Hepatocyte (in vitro differentiated cells): ENCODE measurements around the gene NCAM1. TPM values are rescaled to one million over a fixed set of nuclear protein-coding genes. Genes with fewer than 3 reads are reported as not detected.

Experiments used
- DNase-seq: peaks from one replicate; pipeline ENCODE4 v3.0.0-alpha.2; 2016; ENCODE audit warnings: low spot score
- H2AFZ ChIP-seq: fragments of 200-600 bp; sonication (generic); 2 replicates; pipeline ENCODE4 v1.6.0; 2016; ENCODE audit warnings: antibody characterized with exemption, mild to moderate bottlenecking
- H3K27ac ChIP-seq: fragments of 200-600 bp; sonication (generic); 2 replicates; pipeline ENCODE4 v1.5.1; 2016; ENCODE audit warnings: mild to moderate bottlenecking
- H3K27me3 ChIP-seq: fragments of 200-600 bp; sonication (generic); 2 replicates; pipeline ENCODE4 v1.6.1; 2016
- H3K36me3 ChIP-seq: fragments of 200-600 bp; sonication (generic); replicated peaks from 2 replicates; pipeline ENCODE4 v1.5.1; 2016; ENCODE audit warnings: low read depth; ENCODE audit not compliant: insufficient read depth
- H3K4me1 ChIP-seq: fragments of 200-600 bp; sonication (generic); 2 replicates; pipeline ENCODE4 v1.5.1; 2016; ENCODE audit warnings: mild to moderate bottlenecking, moderate library complexity; ENCODE audit not compliant: insufficient read depth
- H3K4me2 ChIP-seq: fragments of 200-600 bp; sonication (generic); 2 replicates; pipeline ENCODE4 v1.6.0; 2016
- H3K4me3 ChIP-seq: fragments of 200-600 bp; sonication (generic); 2 replicates; pipeline ENCODE4 v1.5.1; 2016; ENCODE audit warnings: mild to moderate bottlenecking
- H3K79me2 ChIP-seq: fragments of 200-600 bp; sonication (generic); 2 replicates; pipeline ENCODE4 v1.6.0; 2017; ENCODE audit warnings: mild to moderate bottlenecking
- H3K9me2 ChIP-seq: fragments of 200-600 bp; sonication (generic); replicated peaks from 2 replicates; pipeline ENCODE4 v1.6.0; 2017; ENCODE audit warnings: mild to moderate bottlenecking; ENCODE audit not compliant: insufficient read depth
- H3K9me3 ChIP-seq: fragments of 200-600 bp; sonication (generic); 2 replicates; pipeline ENCODE4 v1.5.1; 2016; ENCODE audit warnings: low read depth, mild to moderate bottlenecking
- H4K20me1 ChIP-seq: fragments of 200-600 bp; sonication (generic); 2 replicates; pipeline ENCODE4 v1.6.0; 2016; ENCODE audit warnings: mild to moderate bottlenecking; ENCODE audit not compliant: insufficient read depth, poor library complexity, severe bottlenecking
- EZH2 ChIP-seq: fragments of 200-600 bp; sonication (generic); IDR thresholded peaks from 2 replicates; pipeline ENCODE4 v1.6.1; 2016; ENCODE audit warnings: antibody characterized with exemption, mild to moderate bottlenecking, borderline replicate concordance
- EZH2phosphoT487 ChIP-seq: fragments of 200-600 bp; sonication (generic); IDR thresholded peaks from one replicate; pipeline ENCODE4 v1.6.1; 2018; ENCODE audit warnings: antibody characterized with exemption, mild to moderate bottlenecking, low read depth, moderate library complexity; ENCODE audit not compliant: unreplicated experiment, severe bottlenecking
- WGBS: methylation state at CpG from one replicate; pipeline ENCODE4 v1.1.6; 2016; ENCODE audit warnings: low lambda C conversion rate; ENCODE audit errors: missing lambda C conversion rate; 5-methylcytosine and 5-hydroxymethylcytosine counted together
- polyA plus RNA-seq: library from polyadenylated mRNA; unstranded; fragments of >200 nt; fragmentation: Nextera tagmentation; extraction: Ambion mirVana; gene quantifications from 2 replicates; pipeline ENCODE4 v1.2.1, GENCODE V29; 2016
- total RNA-seq: library from RNA; depleted of rRNA; stranded (reverse); fragments of >200 nt; gene quantifications from 2 replicates; pipeline ENCODE4 v1.2.3, GENCODE V29; 2014
- TF ChIP-seq, protein P1 (sequence below): fragments of 200-600 bp; sonication (generic); IDR thresholded peaks from 2 replicates; pipeline ENCODE4 v1.5.1; 2016; ENCODE audit warnings: antibody characterized with exemption, mild to moderate bottlenecking; ENCODE audit not compliant: poor library complexity

The NCAM1 gene
- total and polyA plus RNA-seq, 2 experiments from 2014 or later: 12.4 to 27.2 TPM

DNA sequence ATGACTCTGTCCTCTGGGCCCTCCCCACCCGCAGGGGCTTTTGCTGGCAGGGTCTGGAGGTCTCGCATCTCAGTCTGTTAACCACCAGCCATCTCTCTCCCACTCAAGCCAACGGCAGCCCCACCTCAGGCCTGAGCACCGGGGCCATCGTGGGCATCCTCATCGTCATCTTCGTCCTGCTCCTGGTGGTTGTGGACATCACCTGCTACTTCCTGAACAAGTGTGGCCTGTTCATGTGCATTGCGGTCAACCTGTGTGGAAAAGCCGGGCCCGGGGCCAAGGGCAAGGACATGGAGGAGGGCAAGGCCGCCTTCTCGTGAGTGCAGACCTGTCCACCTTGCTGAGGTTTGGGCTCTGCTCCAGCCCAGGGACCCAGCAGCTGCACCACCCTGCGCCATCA lies 308.9 kb downstream of the NCAM1 start:
- H3K4me1 ChIP-seq: no peaks in the 10 kb centered on the region
- TF ChIP-seq, protein P1, sequence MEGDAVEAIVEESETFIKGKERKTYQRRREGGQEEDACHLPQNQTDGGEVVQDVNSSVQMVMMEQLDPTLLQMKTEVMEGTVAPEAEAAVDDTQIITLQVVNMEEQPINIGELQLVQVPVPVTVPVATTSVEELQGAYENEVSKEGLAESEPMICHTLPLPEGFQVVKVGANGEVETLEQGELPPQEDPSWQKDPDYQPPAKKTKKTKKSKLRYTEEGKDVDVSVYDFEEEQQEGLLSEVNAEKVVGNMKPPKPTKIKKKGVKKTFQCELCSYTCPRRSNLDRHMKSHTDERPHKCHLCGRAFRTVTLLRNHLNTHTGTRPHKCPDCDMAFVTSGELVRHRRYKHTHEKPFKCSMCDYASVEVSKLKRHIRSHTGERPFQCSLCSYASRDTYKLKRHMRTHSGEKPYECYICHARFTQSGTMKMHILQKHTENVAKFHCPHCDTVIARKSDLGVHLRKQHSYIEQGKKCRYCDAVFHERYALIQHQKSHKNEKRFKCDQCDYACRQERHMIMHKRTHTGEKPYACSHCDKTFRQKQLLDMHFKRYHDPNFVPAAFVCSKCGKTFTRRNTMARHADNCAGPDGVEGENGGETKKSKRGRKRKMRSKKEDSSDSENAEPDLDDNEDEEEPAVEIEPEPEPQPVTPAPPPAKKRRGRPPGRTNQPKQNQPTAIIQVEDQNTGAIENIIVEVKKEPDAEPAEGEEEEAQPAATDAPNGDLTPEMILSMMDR: no peak
- TF ChIP-seq EZH2phosphoT487 (no peak), EZH2 (no peak)
- no peaks in the 10 kb centered on the region for H3K9me2 ChIP-seq
- no peak overlapping the region for H2AFZ ChIP-seq
- H3K36me3 ChIP-seq: no peaks in the 10 kb centered on the region
- H4K20me1 ChIP-seq: no peaks in the 10 kb centered on the region
- no peaks in the 10 kb centered on the region for H3K9me3 ChIP-seq
- H3K27me3 ChIP-seq: no peaks in the 10 kb centered on the region
- DNase-seq: no peak
- no peak overlapping the region for H3K4me2 ChIP-seq
- H3K27ac ChIP-seq: no peak overlapping the region
- over 99% methylated on average over 13 of the region's 13 CpGs for WGBS
- H3K79me2 ChIP-seq: no peaks in the 10 kb centered on the region
- H3K4me3 ChIP-seq: no peak overlapping the region

DNA sequence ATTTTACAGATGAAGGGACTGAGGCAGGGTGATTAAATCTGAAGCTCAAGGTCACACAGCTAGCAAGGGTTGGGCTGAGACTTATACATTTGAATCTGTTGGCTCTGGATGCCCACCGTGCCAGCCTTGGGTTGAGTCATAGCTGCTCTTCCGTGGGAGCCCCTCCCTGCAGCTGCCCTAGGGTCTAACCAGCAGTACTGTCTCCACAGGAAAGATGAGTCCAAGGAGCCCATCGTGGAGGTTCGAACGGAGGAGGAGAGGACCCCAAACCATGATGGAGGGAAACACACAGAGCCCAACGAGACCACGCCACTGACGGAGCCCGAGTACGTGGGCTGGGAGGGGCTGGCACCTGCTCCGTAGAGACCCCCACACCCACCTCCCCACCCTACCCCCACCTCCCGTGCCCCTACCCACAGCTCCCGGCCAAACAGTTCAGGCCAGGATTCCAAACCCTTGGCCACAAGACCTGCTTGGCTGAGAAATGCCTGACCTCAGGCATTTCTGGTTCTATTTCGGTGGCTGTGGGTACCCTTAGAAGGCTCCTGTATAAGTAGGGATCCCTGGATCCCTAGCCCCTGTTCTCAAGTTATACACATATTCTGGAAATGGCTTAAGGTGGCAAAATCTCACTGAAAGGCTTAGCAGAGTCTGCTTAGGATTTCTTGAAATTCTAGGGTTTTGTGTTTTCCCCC lies 310.5 kb downstream of the NCAM1 start:
- Histone ChIP-seq H3K4me2 (no peak overlapping the region), H3K27me3 (no peaks in the 10 kb centered on the region), H4K20me1 (no peaks in the 10 kb centered on the region), H3K36me3 (no peaks in the 10 kb centered on the region), H3K27ac (no peak overlapping the region), H2AFZ (no peak overlapping the region), H3K4me1 (no peaks in the 10 kb centered on the region), H3K9me2 (no peaks in the 10 kb centered on the region), H3K9me3 (no peaks in the 10 kb centered on the region), H3K79me2 (no peaks in the 10 kb centered on the region), H3K4me3 (no peak overlapping the region)
- TF ChIP-seq EZH2: no peak
- no peak for TF ChIP-seq EZH2phosphoT487
- TF ChIP-seq, protein P1: no peak
- DNase-seq: no peak
- 93% methylated on average over 5 of the region's 14 CpGs for WGBS

DNA sequence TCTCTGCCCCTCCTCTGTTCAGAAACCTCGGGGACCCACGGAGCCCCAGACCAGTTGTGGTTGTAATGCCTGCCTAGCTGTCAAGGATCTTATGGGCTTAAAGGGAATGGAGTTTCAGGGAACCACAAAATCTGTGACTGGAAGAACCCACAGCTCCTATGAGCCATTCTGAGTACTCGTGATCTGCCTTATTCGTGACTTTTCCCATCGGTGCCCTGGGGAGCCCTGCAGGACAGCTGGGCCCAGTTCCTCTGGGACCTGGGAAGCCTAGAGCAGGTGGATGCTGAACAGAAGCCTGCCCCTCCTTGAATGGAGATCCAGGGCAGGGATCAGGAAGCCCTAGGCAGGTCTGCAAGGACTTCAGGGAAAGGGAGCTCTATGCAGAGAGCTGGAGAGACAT lies 311.1 kb downstream of the NCAM1 start:
- H3K79me2 ChIP-seq: no peaks in the 10 kb centered on the region
- TF ChIP-seq EZH2: no peak
- TF ChIP-seq EZH2phosphoT487: no peak
- TF ChIP-seq, protein P1: no peak
- 75% methylated on average over 5 of the region's 5 CpGs for WGBS
- no peaks in the 10 kb centered on the region for H3K9me3 ChIP-seq
- H3K4me1 ChIP-seq: no peaks in the 10 kb centered on the region
- H3K36me3 ChIP-seq: no peaks in the 10 kb centered on the region
- no peaks in the 10 kb centered on the region for H4K20me1 ChIP-seq
- no peaks in the 10 kb centered on the region for H3K27me3 ChIP-seq
- DNase-seq: no peak
- H3K4me2 ChIP-seq: no peak overlapping the region
- no peaks in the 10 kb centered on the region for H3K9me2 ChIP-seq
- H3K27ac ChIP-seq: no peak overlapping the region
- H3K4me3 ChIP-seq: no peak overlapping the region
- no peak overlapping the region for H2AFZ ChIP-seq
